ENCODE data around the gene ADCY3.

Gene ADCY3

DNA sequence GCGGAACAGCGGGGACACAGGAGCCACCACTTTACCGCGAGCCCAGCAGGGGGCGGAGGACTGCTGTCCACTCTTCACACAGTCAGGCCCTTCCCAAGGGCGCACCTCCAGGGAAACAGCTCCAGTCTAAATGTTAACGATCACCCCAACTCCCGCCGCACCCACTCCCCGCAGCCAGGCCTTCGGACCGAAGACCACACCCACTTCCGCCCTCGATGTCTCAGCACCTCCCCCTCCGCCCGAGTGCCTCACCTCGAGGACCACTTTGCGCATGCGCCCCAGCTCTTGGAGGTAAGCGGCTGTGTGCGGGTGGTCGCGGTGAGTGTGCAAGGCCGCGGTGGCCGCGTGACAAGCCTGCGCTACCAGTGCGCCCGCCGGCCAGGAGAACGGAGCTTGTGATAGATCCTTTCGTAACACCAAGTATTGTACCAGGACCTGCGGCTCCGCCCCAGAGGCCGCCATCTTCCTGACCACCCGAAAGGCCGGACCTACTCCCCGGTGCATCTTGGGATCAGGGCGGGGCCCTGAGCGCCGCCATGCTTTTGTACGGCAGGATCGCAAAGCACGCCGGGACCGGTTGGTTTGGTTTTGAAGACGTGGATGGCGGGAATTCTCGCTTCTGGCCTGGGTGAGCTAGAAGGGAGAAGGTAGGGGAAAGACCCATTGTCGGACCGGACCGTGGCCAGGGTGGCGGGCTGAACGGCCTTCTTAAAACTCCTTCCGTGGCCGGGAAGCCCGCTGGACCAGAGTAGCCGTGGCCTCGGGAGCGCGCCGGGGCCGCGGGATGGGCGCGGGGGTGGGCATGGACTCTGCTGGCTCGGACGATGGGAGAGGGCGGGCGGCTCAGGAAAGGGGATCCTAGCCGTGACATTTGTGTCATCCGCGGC, 126.9 kb downstream of the ADCY3 start, which contains the start of the genes CENPO and PTRHD1:
TSS of gene CENPO (plus strand) at position 552 of the 887 bp plus-strand sequence. CDS start 495 bp downstream, outside the sequence.
TSS of gene PTRHD1 (minus strand) at position 518 of the 887 bp plus-strand sequence. CDS start at position 504, 14 bp downstream.
- peak; percentile 87 for DNase-seq (ENCODE audit: low read depth)
- peak within 1 kb of the TSS; percentile 64 for H3K4me3 ChIP-seq (ENCODE audit: low read depth, low read length)

DNA sequence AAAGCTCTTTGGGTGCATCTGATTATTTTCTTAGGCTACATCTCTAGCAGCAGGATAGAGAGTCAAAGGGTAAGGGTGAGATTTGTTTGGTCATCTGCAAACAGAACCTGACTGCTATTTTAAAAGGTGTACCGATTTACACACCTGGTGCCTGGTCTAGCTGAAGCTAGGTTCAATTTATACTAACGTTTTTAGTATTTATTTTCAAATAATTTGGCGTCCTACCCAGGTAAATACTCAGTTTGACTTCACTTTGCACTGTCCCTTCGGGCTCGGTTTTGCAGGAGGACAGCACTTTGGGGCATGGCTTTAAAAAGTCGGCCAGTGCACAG, 127.5 kb downstream of the ADCY3 start:
- DNase-seq (ENCODE audit: low read depth) = no peak
- peak overlapping the region; percentile 64 for H3K4me3 ChIP-seq (ENCODE audit: low read depth, low read length)

DNA sequence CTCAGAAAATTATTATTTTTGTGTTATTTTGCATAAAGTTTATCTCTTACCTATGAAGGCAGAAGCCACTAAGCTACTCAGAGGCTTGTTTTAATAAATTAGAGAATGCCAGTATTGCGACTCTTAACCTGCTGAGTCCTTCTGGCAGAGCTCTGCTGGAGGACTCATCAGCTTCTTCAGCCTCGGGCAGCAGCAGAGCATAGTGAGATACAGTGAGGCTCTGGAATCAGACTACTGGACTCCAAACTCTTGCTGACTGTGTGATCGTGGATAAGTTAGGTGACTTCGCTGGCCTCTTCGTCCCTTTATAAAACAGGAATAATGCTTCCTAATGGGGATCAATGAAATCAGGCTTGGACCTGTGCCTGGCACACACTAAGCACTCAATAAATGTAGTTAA, 128.6 kb downstream of the ADCY3 start:
- no peak for DNase-seq (ENCODE audit: low read depth)

DNA sequence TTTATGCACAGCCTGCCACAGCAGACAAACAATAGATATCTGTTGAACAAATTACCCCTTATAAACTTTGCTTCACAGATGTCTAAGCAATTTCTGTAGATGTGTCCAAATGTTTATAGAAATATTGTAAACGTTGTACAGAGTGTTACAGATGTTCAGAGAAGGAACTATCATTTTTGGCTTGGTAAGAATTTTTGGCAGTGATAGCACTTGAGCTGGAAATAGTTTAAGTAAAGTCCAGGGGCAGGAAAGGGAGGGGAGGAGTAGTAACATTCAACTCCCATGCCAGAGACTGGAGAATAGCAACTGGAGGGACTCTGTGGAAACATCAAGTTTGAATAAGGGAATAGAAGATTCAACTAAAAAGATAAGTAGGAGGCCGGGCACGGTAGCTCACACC, 131.2 kb downstream of the ADCY3 start:
- H3K4me3 ChIP-seq (ENCODE audit: low read depth, low read length) = no peak overlapping the region
- DNase-seq (ENCODE audit: low read depth) = no peak

More for the DNA sequence above, 128.6 kb downstream of the ADCY3 start:
- H3K4me3 ChIP-seq (ENCODE audit: low read depth, low read length) = no peak overlapping the region

DNA sequence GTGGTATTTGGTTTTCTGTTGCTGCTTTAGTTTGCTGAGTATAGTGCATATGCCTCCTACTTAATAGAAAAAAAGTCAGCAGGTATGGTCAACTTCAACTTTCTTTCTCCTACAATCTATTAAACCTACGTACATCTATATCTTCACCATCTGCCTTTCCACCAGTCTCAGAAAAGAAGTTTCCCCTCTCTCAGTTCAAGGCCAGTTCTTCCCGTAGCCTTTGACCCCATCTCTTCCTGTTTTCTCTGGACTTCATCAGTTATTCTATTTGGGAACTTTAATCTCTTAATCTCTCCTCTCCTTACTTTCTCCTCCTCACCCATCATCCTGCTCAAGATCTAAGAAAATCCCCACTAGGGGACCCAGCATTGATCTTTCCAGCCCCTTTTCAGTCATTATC, 132.5 kb downstream of the ADCY3 start:
- no peak for DNase-seq (ENCODE audit: low read depth)
- H3K4me3 ChIP-seq (ENCODE audit: low read depth, low read length) = no peak overlapping the region

DNA sequence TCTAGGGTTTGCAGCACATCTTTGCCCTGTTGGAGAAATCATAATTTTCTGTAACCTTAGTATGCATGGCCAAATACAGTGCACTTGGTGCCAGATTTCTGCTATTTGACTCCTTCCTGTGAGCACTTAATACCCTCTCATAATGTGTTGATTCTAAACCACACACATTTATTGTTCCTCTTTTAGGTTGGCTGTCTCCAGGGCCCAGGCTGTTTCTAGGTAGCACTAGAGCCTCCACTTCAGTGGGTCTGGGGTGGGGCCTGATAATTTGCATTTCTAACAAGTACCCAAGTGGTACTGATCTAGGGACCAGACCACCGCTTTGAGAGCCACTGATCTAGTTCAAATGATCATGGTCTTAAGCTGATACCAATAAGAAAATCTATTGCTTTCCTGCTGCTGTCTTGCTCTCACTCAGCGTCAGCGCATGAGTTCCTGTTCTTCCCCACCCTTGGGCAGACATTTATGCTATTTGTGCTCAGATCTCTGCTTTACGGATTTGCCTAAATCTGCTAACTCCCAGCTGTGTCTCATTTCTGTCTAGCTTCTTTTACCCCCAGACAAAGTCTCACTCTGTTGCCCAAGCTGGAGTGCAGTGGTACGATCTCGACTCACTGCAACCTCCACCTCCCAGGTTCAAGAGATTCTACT, 134.2 kb downstream of the ADCY3 start:
- DNase-seq (ENCODE audit: low read depth) = no peak
- no peak overlapping the region for H3K4me3 ChIP-seq (ENCODE audit: low read depth, low read length)

DNA sequence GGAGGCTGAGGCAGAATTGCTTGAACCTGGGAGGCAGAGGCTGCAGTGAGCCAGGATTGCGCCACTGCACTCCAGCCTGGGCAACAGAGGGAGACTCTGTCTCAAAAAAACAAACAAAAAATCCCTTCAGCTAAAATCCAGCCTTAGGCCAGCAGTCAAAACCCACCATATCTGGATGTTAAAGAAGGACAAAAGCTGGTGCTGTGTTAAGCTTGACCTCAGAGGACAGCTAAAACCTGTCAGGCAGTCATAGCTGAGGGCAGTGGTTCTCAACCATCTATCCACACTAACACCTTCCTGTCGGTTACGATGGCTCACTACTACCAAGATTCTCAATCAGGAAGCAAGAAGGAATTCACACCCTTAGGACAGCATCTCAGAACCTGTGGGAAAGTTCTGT, 136.4 kb downstream of the ADCY3 start:
- no peak overlapping the region for H3K4me3 ChIP-seq (ENCODE audit: low read depth, low read length)
- DNase-seq (ENCODE audit: low read depth) = no peak

DNA sequence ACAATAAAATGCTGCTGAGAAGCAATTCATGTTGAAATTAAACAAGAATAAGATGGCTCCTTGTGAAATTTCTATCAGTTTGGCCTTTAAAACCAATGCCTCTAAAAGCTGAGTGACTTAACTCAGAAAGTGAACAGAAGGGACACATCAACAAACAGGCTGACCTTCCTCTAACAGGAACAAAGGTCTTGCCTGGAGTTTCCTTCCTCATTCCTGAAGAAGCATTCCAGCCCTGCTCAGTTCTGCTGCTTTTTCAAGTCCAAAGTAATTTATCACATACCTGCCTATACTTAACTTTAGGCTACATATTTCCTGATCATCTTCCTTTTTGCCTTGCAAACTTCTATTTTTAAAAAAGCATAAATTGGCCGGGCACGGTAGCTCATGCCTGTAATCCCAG, 140.9 kb downstream of the ADCY3 start:
- DNase-seq (ENCODE audit: low read depth) = no peak
- no peak overlapping the region for H3K4me3 ChIP-seq (ENCODE audit: low read depth, low read length)

DNA sequence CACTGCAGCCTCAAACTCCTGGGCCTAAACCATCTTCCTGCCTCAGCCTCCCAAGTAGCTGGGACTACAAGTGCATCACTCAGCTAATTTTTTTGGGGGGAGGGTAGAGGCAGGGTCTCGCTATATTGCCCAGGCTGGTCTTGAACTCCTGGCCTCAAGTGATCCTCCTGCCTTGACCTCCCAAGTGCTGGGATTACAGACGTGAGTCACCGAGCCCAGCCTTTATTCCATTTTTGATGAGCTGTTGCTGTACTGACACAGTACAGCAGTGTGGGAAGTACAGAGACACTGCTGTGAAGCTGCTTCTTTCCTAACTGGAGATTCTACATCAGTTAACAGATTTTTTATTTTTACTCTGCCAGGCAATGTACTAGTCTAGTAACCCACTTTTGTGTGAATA, 145.7 kb downstream of the ADCY3 start:
- no peak overlapping the region for H3K4me3 ChIP-seq (ENCODE audit: low read depth, low read length)
- no peak for DNase-seq (ENCODE audit: low read depth)

DNA sequence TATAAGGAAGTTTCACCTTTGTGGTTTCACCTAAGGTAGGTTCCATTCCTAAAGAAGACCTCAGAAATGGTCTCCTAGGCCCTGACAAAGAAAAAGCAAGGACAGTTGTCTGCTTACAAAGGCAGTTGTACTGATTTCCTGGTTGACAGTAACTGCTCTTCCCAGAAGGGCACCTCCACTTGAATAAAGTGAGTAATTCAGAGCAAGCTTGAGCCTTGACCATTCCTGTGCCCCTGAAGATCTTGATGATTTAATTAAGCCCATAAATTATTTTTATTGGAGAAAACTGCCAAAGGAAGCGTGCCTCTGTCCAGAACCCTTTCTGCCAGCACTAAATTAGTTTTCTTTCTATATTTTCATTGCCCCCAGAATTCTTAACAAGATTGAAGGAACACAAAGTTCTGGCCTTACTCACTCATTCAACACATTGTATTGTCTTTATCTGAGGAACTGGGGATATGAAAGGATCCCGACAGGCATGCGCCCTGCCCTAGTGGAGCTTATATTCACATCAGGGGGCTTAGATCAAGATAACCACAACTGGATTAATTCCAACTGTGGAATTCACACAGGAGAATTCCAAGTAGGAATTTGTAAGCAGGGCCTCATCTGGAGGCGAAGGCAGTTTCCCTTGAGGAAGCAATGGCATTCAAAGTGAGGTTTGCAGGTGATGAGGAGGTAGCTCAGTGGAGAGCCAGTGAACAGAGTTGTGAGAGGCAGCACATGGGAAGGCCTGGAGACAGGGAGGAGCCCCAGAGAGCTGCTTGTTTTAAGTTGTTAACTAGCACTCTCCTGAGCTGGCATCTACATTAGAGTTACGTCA, 148.1 kb downstream of the ADCY3 start:
- no peak overlapping the region for H3K4me3 ChIP-seq (ENCODE audit: low read depth, low read length)
- no peak for DNase-seq (ENCODE audit: low read depth)

DNA sequence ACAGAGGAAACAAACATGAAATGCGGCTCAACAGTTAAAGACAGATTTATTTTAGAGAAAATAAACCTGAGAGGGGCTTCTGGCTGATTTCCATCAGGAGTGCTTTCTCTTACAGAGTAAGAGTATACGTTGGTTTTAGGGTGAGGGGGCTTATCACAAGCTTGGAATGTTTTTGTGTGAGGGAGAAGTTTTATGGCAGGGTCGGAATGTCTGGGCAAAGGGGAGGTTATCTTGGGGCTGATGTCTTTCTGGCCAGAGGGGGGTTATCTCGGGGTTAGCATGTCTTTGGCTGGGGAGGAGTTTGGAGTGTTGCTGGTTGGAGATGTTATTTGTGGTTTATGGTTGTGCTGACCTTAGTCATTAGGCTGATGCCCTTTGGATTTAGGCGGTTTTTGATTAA, 149.0 kb downstream of the ADCY3 start:
- DNase-seq (ENCODE audit: low read depth) = no peak
- no peak overlapping the region for H3K4me3 ChIP-seq (ENCODE audit: low read depth, low read length)
